Retinal pigment epithelial cell (primary cell): ENCODE measurements around the gene NEFH.
A peak's percentile ranks its signal among the peaks of the same experiment; 100 is the strongest.

Experiments
- DNase-seq: peaks from one replicate; pipeline ENCODE4 v3.0.0-alpha.2; 2010; ENCODE audit warnings: low read depth
- H3K4me3 ChIP-seq: 2 replicates; pipeline ENCODE4 v1.5.1; 2011; ENCODE audit warnings: mild to moderate bottlenecking, low read length, control low read depth, moderate library complexity
- TF ChIP-seq, protein P1 (sequence below): conservative IDR thresholded peaks from 2 replicates; pipeline ENCODE4 v1.5.1; 2011; ENCODE audit warnings: low read depth, low read length, control low read depth, inconsistent platforms

NEFH gene

DNA sequence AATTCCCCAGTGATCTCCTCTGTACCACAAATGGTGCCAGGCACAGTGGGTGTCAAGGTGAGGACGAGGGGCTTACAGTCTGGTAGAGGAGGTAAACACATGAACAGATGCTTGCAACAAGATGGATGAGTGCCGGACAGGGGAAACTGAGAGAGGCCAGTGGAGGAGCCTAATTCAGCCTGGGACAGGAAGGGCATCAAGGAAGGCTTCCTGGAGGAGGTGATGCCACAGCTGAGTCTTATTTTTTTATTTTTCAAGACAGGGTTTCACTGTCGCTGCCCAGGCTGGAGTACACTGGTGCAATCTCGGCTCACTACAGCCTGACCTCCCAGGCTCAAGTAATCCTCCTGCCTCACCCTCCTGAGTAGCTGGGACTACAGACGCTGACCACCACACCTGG is 18.8 kb upstream of the NEFH start:
- DNase-seq: no peak
- H3K4me3 ChIP-seq: no peak overlapping the region
- TF ChIP-seq, protein P1, sequence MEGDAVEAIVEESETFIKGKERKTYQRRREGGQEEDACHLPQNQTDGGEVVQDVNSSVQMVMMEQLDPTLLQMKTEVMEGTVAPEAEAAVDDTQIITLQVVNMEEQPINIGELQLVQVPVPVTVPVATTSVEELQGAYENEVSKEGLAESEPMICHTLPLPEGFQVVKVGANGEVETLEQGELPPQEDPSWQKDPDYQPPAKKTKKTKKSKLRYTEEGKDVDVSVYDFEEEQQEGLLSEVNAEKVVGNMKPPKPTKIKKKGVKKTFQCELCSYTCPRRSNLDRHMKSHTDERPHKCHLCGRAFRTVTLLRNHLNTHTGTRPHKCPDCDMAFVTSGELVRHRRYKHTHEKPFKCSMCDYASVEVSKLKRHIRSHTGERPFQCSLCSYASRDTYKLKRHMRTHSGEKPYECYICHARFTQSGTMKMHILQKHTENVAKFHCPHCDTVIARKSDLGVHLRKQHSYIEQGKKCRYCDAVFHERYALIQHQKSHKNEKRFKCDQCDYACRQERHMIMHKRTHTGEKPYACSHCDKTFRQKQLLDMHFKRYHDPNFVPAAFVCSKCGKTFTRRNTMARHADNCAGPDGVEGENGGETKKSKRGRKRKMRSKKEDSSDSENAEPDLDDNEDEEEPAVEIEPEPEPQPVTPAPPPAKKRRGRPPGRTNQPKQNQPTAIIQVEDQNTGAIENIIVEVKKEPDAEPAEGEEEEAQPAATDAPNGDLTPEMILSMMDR: no peak

- H3K4me3 ChIP-seq: no peak overlapping the region
- no peak for DNase-seq
- TF ChIP-seq, protein P1: no peak
These were observed 16.4 kb upstream of the NEFH start for GRCh38 chr22:29463629-29464028.

DNA sequence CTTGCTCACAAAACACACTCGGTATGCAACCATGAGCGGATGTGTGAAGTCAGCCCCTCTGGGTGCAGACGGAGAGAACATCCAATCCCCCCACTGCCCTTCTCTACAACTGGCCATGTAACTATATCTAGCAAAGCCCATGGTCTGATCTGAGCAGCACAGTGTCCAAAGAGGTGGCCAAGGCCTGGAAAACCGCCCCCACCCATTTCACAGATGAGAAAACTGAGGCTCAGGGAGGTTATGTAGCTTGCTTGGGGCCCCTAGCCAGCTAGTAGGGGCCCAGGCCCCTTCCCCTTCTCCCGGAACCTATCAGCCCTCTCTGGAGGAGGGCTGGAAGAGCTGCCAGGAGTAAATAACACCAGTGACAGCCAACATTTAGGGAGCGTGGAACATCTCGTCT is 15.4 kb upstream of the NEFH start:
- DNase-seq: no peak
- TF ChIP-seq, protein P1: no peak
- no peak overlapping the region for H3K4me3 ChIP-seq

DNA sequence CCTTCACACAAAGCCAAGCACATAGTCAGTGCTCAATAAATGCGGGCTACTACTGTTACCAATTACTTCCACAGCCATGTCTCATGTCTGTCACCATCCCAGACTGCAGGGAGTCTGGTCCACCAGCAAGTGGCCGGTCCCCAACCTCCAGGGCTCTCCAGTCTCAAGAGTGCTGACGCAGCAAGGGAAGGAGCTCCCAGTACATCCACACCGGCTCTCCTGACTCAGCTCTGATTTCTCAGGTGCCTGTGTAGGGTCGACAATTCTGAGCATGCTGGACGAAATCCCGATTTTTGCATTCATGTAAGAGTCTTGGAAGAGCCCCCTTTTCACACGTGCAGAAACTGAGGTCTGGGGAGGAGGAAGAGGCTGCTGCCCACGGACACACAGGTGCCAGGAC is 10.3 kb upstream of the NEFH start:
- no peak for DNase-seq
- no peak overlapping the region for H3K4me3 ChIP-seq
- TF ChIP-seq, protein P1: no peak

GRCh38 chr22:29470159-29470855 is 9.7 kb upstream of the NEFH start:
- H3K4me3 ChIP-seq: peak overlapping the region; percentile 41
- DNase-seq: no peak
- TF ChIP-seq, protein P1: peak; percentile 90

GRCh38 chr22:29473001-29473400 is 7.0 kb upstream of the NEFH start:
- TF ChIP-seq, protein P1: no peak
- no peak overlapping the region for H3K4me3 ChIP-seq
- DNase-seq: no peak

- H3K4me3 ChIP-seq: no peak overlapping the region
- TF ChIP-seq, protein P1: no peak
- DNase-seq: no peak
These were observed 4.5 kb upstream of the NEFH start for GRCh38 chr22:29475550-29475949.
